Chondrocyte (in vitro differentiated cells): Measurements from ENCODE around the gene COL4A2. TPM values are rescaled to one million over a fixed set of nuclear protein-coding genes. Genes with fewer than 3 reads are reported as not detected.

Experiments
- DNase-seq: peaks from one replicate; pipeline ENCODE4 v3.0.0; 2021; ENCODE audit warnings: mixed read lengths, low spot score
- H3K27ac Mint-ChIP-seq: one replicate; pipeline ENCODE4 v1.8.0; 2021; ENCODE audit warnings: mild to moderate bottlenecking, moderate library complexity, mixed read lengths; ENCODE audit not compliant: unreplicated experiment
- H3K27me3 Mint-ChIP-seq: 2 replicates; pipeline ENCODE4 v1.8.0; 2021; ENCODE audit warnings: low read depth, mixed read lengths
- H3K36me3 Mint-ChIP-seq: 2 replicates; pipeline ENCODE4 v1.8.0; 2021; ENCODE audit warnings: low read depth, mixed read lengths
- H3K4me1 Mint-ChIP-seq: 2 replicates; pipeline ENCODE4 v1.8.0; 2021; ENCODE audit warnings: low read depth, mild to moderate bottlenecking, mixed read lengths
- H3K4me3 Mint-ChIP-seq: one replicate; pipeline ENCODE4 v1.8.0; 2021; ENCODE audit warnings: mild to moderate bottlenecking, moderate library complexity, mixed read lengths; ENCODE audit not compliant: unreplicated experiment
- H3K9me3 Mint-ChIP-seq: 2 replicates; pipeline ENCODE4 v1.8.0; 2021; ENCODE audit warnings: low read depth, mixed read lengths
- CTCF ChIP-seq: fragments of 200-600 bp; sonication (generic); IDR thresholded peaks from 2 replicates; pipeline ENCODE4 v1.5.0; 2021; ENCODE audit warnings: antibody characterized with exemption, mild to moderate bottlenecking, moderate library complexity
- total RNA-seq: library from RNA; stranded (reverse); gene quantifications from 3 replicates; pipeline ENCODE4 v1.2.1, GENCODE V29; 2021

The COL4A2 gene
- total RNA-seq, 1 donor from 2014 or later = 2,366 TPM

- no peak for TF ChIP-seq CTCF
- Mint-ChIP-seq H3K4me1 (peaks cover 49% of the 10 kb centered on the region), H3K36me3 (peaks cover 67% of the 10 kb centered on the region), H3K4me3 (no peak overlapping the region), H3K27ac (peak overlapping the region; percentile 4), H3K9me3 (no peaks in the 10 kb centered on the region), H3K27me3 (no peaks in the 10 kb centered on the region)
- no peak for DNase-seq
Measured at GRCh38 chr13:110501188-110501587, 194.1 kb downstream of the COL4A2 start.

DNA sequence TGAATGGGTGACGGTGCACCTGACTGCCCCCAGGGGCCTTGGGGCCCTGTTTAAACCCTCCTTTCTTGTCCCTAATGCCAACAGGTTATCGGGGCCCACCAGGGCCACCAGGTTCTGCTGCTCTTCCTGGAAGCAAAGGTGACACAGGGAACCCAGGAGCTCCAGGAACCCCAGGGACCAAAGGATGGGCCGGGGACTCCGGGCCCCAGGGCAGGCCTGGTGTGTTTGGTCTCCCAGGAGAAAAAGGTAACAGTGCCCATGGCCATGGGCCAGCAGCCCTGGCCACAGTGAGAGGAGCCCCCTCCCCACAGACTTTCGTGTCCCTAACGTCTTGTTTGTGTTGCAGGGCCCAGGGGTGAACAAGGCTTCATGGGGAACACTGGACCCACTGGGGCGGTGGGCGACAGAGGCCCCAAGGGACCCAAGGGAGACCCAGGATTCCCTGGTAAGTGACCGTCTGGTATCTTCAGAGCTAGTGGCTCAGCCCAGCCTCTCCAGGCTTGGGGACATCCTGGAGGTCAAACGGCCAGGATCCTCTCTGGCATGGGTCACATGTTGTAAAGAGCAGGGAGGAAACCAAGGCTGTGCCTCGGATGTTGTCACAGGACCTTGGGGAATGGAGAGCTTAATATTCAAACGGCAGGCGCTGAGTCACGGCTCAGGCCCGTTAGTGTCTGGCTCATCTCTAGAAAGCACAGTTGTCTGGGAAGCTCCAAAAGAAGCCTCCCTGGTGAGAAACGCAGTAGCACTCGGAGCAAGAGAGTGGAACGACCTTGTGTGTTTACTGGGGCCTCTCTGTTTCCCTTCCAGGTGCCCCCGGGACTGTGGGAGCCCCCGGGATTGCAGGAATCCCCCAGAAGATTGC lies 196.2 kb downstream of the COL4A2 start:
- Mint-ChIP-seq H3K27me3 (no peaks in the 10 kb centered on the region), H3K9me3 (no peaks in the 10 kb centered on the region), H3K4me3 (peak overlapping the region; percentile 9), H3K27ac (peak overlapping the region; percentile 63), H3K36me3 (peaks cover 69% of the 10 kb centered on the region), H3K4me1 (peaks cover 64% of the 10 kb centered on the region)
- no peak for DNase-seq
- TF ChIP-seq CTCF = no peak

- no peak for DNase-seq
- no peak for TF ChIP-seq CTCF
- Mint-ChIP-seq H3K36me3 (peaks cover 61% of the 10 kb centered on the region), H3K9me3 (no peaks in the 10 kb centered on the region), H3K4me1 (peaks cover 58% of the 10 kb centered on the region), H3K27me3 (no peaks in the 10 kb centered on the region), H3K4me3 (no peak overlapping the region), H3K27ac (peak overlapping the region; percentile 74)
Measured at GRCh38 chr13:110503979-110504499, 197.0 kb downstream of the COL4A2 start.

GRCh38 chr13:110505594-110505993 lies 198.5 kb downstream of the COL4A2 start:
- peaks cover 61% of the 10 kb centered on the region for H3K36me3 Mint-ChIP-seq
- no peaks in the 10 kb centered on the region for H3K27me3 Mint-ChIP-seq
- no peak for DNase-seq
- no peak for TF ChIP-seq CTCF
- H3K9me3 Mint-ChIP-seq = no peaks in the 10 kb centered on the region
- H3K4me3 Mint-ChIP-seq = no peak overlapping the region
- H3K4me1 Mint-ChIP-seq = peaks cover 57% of the 10 kb centered on the region
- H3K27ac Mint-ChIP-seq = peak overlapping the region; percentile 78

- no peak for DNase-seq
- H3K27ac Mint-ChIP-seq = peak overlapping the region; percentile 84
- TF ChIP-seq CTCF = no peak
- no peaks in the 10 kb centered on the region for H3K27me3 Mint-ChIP-seq
- peaks cover 58% of the 10 kb centered on the region for H3K4me1 Mint-ChIP-seq
- H3K9me3 Mint-ChIP-seq = no peaks in the 10 kb centered on the region
- peak overlapping the region; percentile 25 for H3K4me3 Mint-ChIP-seq
- peaks cover 55% of the 10 kb centered on the region for H3K36me3 Mint-ChIP-seq
Measured at GRCh38 chr13:110506396-110506795, 199.3 kb downstream of the COL4A2 start.
